Prostate gland (tissue), 2 donors: Measurements from ENCODE around the gene CRMP1.

Experiments used
- CTCF ChIP-seq, 4 experiments: fragments of 200-600 bp in 2 of 4; fragments of 450-650 bp in 2 of 4; sonication (generic) in 2 of 4; IDR thresholded peaks; 1 replicate in 3 of 4; 2 replicates in 1 of 4; pipeline ENCODE4 v1.5.1; 2016 to 2019; ENCODE audit warnings: antibody characterized with exemption in 4 of 4, mild to moderate bottlenecking in 2 of 4, moderate library complexity in 2 of 4
- POLR2A ChIP-seq: fragments of 450-650 bp; IDR thresholded peaks from one replicate; pipeline ENCODE4 v1.6.1; 2016; ENCODE audit warnings: antibody characterized with exemption, mild to moderate bottlenecking
- POLR2AphosphoS5 ChIP-seq: sonication (generic); formaldehyde crosslinking; IDR thresholded peaks from one replicate; pipeline ENCODE4 v1.6.1; 2017; ENCODE audit warnings: antibody characterized with exemption

GRCh38 chr4:5928844-5929420 lies 36.0 kb upstream of the CRMP1 start:
- TF ChIP-seq CTCF (IDR thresholded peaks at IDR 0.05) (no peak), POLR2A (no peak), POLR2AphosphoS5 (no peak)
